DMS53 (cell line): ENCODE data around the gene HNRNPF.
A peak's percentile ranks its signal among the peaks of the same experiment; 100 is the strongest.
"Not testable (repeated sequence)": the region's sequence is repeated elsewhere in the genome, so short reads cannot be mapped to it uniquely, and the experiment has no call there.

ENCODE experiments used
- DNase-seq: peaks from one replicate; lab custom pipeline; 2025; lab: John Stamatoyannopoulos, UW

HNRNPF gene, protein sequence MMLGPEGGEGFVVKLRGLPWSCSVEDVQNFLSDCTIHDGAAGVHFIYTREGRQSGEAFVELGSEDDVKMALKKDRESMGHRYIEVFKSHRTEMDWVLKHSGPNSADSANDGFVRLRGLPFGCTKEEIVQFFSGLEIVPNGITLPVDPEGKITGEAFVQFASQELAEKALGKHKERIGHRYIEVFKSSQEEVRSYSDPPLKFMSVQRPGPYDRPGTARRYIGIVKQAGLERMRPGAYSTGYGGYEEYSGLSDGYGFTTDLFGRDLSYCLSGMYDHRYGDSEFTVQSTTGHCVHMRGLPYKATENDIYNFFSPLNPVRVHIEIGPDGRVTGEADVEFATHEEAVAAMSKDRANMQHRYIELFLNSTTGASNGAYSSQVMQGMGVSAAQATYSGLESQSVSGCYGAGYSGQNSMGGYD

GRCh38 chr10:43408710-43409384, at the start of gene HNRNPF:
HNRNPF (minus strand) TSS chr10:43409186; CDS start chr10:43387884, 21,302 bp downstream.
- DNase-seq, result peak; percentile 98

DNA sequence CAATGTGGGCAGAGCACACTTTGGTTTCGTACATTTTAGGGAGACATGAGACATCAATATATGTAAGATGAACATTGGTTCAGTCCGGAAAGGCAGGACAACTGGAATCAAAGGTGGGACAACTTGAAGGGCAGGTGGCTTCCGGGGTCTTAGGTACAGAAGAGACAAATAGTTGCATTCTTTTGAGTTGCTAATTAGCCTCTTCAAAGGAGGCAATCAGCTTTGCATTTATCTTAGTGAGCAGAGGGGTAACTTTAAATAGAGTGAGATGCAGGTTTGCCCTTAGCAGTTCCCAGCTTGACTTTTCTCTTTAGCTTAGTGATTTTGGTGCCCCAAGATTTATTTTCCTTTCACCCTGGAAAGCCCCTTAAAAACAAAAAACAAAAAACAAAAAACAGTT, 49.2 kb upstream of the HNRNPF start:
- DNase-seq, result no peak

- DNase-seq, result not testable (repeated sequence)
Measured at GRCh38 chr10:43456561-43456960, 47.6 kb upstream of the HNRNPF start.

- not testable (repeated sequence) for DNase-seq
Measured at GRCh38 chr10:43454025-43454424, 45.0 kb upstream of the HNRNPF start.

- no peak for DNase-seq
Measured at GRCh38 chr10:43453266-43453831, 44.4 kb upstream of the HNRNPF start.

DNA sequence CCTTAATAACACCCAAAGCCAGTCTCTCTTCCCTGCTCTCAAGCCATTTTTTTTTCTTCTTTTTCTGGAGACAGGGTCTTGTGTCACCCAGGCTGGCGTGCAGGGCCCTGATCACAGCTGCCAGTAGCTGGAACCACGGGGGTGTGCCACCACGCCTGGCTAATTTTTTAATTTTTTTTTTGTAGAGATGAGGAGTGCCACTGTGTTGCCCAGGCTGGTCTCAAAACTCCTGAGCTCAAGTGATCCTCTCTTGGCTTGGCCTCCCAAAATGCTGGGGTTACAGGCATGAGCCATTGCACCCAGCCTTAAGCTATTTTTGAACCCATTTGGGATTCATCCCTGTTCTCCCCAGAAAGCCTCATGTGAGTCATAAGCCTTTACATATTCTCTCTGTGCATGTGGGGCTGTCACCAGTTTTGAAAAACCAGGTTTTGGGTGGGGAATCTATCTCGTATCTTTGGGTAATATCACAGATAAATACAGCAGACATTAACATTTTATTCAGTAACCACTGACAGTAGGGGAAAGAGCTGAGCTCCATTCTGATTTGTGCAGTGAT, 43.4 kb upstream of the HNRNPF start:
- no peak for DNase-seq

- no peak for DNase-seq
Measured at GRCh38 chr10:43448742-43449141, 39.8 kb upstream of the HNRNPF start.

DNA sequence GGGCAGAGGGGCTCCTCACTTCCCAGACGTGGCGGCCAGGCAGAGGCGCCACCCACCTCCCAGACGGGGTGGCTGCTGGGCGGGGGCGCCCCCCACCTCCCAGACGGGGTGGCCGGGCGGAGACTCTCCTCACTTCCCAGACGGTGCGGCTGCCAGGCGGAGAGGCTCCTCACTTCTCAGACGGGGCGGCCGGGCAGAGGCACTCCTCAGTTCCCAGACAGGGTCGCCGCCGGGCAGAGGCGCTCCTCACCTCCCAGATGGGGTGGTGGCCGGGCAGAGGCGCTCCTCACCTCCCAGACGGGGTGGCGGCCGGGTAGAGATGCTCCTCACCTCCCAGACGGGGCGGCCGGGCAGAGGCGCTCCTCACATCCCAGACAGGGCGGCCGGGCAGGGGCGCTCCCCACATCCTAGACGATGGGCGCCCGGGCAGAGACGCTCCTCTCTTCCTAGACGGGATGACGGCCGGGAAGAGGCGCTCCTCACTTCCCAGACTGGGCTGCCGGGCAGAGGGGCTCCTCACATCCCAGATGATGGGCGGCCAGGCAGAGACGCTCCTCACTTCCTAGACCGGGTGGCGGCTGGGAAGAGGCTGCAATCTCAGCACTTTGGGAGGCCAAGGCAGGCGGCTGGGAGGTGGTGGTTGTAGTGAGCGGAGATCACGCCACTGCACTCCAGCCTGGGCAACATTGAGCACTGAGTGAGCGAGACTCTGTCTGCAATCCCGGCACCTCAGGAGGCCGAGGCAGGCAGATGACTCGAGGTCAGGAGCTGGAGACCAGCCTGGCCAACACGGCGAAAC, 37.4 kb upstream of the HNRNPF start:
- DNase-seq, result not testable (repeated sequence)

- no peak for DNase-seq
Measured at GRCh38 chr10:43444897-43445466, 36.0 kb upstream of the HNRNPF start.

GRCh38 chr10:43444323-43444722, 35.3 kb upstream of the HNRNPF start:
- peak; percentile 53 for DNase-seq

- no peak for DNase-seq
Measured at GRCh38 chr10:43440463-43441134, 31.6 kb upstream of the HNRNPF start.

GRCh38 chr10:43437141-43437870, 28.3 kb upstream of the HNRNPF start:
- no peak for DNase-seq

DNA sequence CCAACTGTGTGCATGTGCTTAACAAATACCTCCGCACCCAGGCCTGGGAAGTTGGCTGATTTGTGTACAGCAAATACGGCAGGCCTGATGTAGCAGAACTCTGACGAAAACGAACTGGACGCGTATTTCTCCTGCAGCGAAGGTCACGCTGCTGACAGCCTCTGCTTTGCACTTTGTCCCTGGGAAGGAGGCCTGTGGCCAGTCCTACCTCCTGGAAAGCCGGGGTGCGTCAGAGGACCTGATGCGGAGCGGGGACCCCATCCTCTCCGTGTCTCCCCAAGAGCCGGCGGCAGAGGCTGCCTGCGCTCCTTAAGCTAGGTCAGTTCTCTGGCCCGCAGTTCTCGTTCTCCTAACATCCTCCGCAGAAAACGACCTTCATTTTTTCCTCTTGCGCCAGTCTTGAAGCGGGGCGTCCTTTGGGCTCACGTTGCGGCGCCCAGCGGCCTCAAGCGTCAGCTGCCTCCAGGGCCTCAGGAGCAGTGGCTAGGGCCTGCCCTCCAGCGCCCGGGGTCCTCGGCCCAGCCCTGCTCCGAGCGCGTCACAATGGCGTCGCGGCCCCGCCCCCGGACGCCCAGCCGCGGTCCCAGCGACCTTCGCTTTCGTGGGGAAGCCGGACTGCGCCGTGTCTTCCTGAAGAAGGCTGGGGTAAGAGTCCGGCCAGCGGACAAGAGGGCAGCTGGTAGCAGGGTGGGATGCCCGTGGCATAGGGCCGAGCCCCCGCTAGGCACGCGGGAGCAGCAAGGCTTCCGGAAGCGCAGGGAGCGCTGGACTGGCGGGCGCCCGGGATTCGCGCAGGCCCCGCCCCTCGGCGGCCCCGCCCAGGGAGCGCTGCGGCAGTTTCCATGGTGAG, 27.5 kb upstream of the HNRNPF start, which contains the start of gene ZNF487:
ZNF487 (plus strand) TSS at position 821 of the 850 bp plus-strand sequence. CDS start 38,703 bp downstream, outside the sequence.
- peak; percentile 94 for DNase-seq

DNA sequence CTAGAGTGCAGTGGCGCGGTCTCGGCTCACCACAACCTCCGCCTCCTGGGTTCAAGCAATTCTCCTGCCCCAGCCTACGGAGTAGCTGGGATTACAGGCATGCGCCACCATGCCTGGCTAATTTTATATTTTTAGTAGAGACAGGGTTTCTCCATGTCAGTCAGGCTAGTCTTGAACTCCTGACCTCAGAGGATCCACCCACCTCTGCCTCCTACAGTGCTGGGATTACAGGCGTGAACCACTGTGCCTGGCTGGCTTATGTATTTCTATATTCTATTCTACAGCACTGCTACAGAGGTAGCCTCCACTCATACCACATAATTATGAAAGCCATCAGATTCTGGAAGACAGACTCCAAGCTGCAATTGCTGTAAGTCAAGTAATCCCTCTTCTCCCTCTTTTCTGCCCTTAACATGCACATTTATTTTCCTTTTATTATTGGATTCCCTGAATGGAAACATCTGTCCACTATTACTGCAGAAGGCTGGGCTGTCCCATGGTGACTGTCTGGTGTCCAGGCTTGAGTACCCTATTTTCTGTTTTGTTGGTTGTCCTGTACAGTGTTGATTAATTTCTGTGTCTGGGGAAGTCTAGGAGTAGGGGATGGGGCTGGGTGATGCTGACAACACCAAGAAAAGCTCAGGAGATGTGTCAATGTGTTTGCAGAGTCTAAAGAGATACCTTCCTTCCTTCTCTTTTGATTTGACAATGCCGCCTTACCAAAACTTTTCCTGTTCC, 22.1 kb upstream of the HNRNPF start:
- no peak for DNase-seq

GRCh38 chr10:43427166-43427825, 18.3 kb upstream of the HNRNPF start:
- no peak for DNase-seq

DNA sequence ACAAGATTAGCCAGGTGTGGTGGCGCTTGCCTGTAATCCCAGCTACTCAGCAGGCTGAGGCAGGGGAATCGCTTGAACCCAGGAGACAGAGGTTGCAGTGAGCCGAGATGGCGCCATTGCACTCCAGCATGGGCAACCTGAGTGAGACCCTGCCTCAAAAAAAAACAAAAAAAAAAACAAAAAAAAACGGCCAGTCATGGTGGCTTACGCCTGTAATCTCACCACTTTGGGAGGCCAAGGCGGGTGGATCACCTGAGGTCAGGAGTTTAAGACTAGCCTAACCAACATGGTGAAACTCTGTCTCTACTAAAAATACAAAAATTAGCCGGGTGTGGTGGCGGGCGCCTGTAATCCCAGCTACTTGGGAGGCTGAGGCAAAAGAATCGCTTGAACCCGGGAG, 17.5 kb upstream of the HNRNPF start:
- DNase-seq, result not testable (repeated sequence)

DNA sequence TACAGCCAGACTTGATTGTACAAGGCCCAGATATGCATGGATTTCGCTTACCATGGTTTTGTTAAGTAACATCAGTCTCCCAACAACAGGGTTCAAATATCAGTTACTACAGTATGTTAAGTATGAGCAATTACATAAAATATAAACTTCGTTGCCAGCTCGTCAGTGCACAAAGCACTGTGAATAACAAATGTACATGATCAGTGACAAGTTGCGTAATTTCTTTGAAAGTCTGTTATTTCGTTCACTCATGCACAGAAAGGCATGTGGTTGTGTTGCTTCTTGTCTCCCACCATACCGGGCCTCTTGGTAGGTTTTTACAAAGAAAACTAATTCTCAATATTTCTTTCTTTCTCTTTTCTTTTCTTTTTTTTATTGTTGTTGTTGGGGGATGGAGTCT, 15.4 kb upstream of the HNRNPF start:
- no peak for DNase-seq

DNA sequence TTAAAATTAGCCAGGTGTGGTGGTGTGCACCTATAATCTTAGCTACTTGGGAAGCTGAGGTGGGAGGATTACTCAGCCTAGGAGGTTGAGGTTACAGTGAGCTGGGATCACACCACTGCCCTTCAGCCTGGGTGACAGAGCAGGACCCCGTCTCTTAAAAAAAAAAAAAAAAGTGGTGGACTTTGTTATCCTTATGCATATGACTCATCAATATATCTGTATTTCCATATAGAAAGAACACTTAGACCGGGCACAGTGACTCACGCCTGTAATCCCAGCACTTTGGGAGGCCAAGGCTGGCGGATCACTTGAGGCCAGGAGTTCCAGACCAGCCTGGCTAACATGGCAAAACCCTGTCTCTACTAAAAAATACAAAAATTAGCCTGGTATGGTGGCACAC, 13.0 kb upstream of the HNRNPF start:
- DNase-seq, result not testable (repeated sequence)
